ENCODE results near the gene CTRL.

CTRL gene

GRCh38 chr16:67885976-67886375 lies 45.7 kb downstream of the CTRL start:
- DNase-seq = no peak

DNA sequence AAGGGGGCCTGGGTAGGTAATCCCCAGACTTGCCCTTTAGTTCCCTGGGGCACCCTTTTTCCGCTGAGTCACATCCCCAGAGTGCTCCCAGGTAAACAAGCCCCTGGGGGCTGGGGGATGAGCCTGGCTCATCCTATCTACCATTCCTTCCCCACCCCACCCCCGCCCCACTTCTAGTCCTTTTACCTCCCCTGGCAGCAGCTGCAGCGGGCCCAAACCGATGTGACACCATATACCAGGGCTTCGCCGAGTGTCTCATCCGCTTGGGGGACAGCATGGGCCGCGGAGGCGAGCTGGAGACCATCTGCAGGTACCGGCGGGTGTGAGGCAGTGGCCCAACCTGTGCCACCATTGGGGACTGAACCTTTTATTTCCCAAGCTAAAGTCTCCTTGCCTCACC lies 46.1 kb downstream of the CTRL start:
- DNase-seq = no peak

DNA sequence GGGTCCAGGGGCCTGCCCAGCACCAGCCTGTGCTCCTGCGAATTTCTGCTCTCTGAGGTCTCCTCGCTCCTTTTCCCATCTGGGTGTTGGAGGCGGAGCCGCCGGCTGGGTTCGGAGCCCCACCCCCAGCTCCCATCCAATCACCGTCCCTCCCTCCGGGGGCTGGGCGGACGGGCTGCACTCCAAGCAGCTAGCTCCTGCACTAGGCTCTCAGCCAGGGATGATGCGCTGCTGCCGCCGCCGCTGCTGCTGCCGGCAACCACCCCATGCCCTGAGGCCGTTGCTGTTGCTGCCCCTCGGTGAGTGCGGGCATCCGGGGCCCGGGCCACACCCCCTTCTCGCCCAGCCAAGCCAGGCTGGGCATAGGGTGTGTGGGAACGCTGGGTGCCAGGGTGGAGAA lies 47.0 kb downstream of the CTRL start, which contains the start of gene NRN1L:
TSS of gene NRN1L (plus strand) at position 202 of the 400 bp plus-strand sequence. CDS start at position 221, 19 bp downstream.
- DNase-seq = no peak

GRCh38 chr16:67883872-67884261 lies 47.8 kb downstream of the CTRL start:
- DNase-seq = peak; percentile 66

DNA sequence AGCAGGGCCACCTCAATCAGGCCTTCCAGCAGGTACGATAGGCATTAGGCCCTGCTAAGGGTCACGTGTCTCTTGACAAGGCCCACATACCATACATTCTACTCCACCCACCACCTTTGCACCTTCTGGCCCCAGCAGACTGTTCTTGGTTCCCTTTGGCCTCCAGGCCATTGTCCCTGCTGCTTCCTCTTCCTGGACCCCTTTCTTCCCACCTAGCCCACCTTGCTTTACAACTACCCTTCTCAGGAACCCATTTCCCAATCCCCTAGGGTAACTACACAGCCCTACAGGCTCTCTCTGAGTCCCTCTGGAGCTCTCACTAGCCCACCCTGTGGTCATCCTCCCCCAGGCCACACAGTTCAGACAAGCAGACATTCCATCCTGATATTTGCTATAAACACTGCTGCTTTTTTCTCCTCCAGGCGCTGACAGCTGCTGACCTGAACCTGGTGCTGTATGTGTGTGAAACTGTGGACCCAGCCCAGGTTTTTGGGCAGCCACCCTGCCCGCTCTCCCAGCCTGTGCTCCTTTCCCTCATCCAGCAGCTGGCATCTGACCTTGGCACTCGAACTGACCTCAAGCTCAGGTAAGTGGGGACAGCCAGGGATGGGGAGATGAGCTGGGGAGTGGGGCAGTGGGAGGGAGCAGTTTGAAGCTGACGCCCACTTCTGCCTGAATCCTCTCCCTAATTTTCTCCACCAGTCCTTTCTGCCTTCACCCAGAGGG lies 48.4 kb downstream of the CTRL start:
- DNase-seq = no peak

GRCh38 chr16:67882374-67883145 lies 49.1 kb downstream of the CTRL start:
- DNase-seq = no peak

DNA sequence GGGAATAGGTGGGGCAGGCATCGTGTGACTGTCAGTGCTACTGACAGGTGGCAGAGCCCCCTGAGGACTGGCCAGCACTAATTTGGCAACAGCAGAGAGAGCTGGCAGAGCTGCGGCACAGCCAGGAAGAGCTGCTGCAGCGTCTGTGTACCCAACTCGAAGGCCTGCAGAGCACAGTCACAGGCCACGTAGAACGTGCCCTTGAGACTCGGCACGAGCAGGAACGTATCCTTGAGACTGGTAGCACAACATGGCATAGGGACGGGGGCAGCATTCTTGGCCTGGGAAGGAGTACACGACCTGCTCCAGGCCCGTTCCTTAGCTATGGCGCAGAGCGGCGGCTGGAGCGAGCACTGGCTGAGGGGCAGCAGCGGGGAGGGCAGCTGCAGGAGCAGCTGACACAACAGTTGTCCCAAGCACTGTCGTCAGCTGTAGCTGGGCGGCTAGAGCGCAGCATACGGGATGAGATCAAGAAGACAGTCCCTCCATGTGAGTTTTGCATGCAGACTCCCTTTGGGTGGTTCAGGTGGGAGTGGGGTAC lies 50.0 kb downstream of the CTRL start:
- DNase-seq = no peak

DNA sequence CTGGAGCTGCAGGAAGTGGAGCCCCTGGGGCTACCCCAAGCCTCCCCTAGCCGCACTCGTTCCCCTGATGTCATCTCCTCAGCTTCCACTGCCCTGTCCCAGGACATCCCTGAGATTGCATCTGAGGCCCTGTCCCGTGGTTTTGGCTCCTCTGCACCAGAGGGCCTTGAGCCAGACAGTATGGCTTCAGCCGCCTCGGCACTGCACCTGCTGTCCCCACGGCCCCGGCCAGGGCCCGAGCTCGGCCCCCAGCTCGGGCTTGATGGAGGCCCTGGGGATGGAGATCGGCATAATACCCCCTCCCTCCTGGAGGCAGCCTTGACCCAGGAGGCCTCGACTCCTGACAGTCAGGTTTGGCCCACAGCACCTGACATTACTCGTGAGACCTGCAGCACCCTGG lies 51.1 kb downstream of the CTRL start:
- DNase-seq = no peak

DNA sequence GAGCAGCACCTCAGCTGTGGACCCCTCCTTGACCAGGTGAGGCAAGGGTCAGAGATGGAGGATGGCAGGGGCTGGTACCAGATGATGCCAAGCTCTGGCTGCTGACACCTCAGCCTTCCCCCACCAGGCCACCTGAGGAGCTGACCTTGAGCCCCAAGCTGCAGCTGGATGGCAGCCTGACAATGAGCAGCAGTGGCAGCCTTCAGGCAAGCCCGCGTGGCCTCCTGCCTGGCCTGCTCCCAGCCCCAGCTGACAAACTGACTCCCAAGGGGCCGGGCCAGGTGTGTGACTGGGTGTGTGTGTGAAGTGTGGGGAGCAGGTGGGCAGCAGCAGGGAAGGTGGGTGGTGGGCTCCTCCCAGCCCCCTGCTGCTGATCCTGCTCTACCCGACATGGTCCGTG lies 51.7 kb downstream of the CTRL start:
- no peak for DNase-seq

Measured in activated CD4-positive, alpha-beta T cell treated with anti-CD3 and anti-CD28 coated beads, Interleukin-10, Interleukin-2, amounts not matched to agents 100 ng/mL and 50 ng/mL, durations not matched to agents 16 hours and 8 hours (primary cell).